Astrocyte of the hippocampus (primary cell): ENCODE data around the gene C3orf49.

ENCODE experiments used
- DNase-seq: peaks from one replicate; pipeline ENCODE4 v3.0.0; 2011; ENCODE audit warnings: low read depth, low spot score

Gene C3orf49

GRCh38 chr3:63819151-63819398 lies at the start of gene C3orf49:
C3orf49 (plus strand) TSS chr3:63819299; CDS start chr3:63819472, 173 bp downstream.
- DNase-seq: no peak

GRCh38 chr3:63774781-63775180 lies 44.3 kb upstream of the C3orf49 start:
- DNase-seq: no peak

- DNase-seq: no peak
Observed at GRCh38 chr3:63779227-63779626, 39.9 kb upstream of the C3orf49 start.

- DNase-seq: peak; percentile 67
Observed at GRCh38 chr3:63791974-63792373, 27.1 kb upstream of the C3orf49 start.

GRCh38 chr3:63795438-63795837 lies 23.7 kb upstream of the C3orf49 start:
- DNase-seq: no peak

- DNase-seq: no peak
Observed at GRCh38 chr3:63798544-63798943, 20.6 kb upstream of the C3orf49 start.

GRCh38 chr3:63798949-63799348 lies 20.1 kb upstream of the C3orf49 start:
- DNase-seq: no peak

- DNase-seq: no peak
Observed at GRCh38 chr3:63800097-63800496, 19.0 kb upstream of the C3orf49 start.

- no peak for DNase-seq
Observed at GRCh38 chr3:63803911-63804310, 15.2 kb upstream of the C3orf49 start.

- DNase-seq: no peak
Observed at GRCh38 chr3:63807961-63808565, 11.0 kb upstream of the C3orf49 start.

GRCh38 chr3:63808633-63809032 lies 10.5 kb upstream of the C3orf49 start:
- no peak for DNase-seq

GRCh38 chr3:63809607-63810006 lies 9.5 kb upstream of the C3orf49 start:
- DNase-seq: no peak

GRCh38 chr3:63814237-63814636 lies 4.9 kb upstream of the C3orf49 start:
- no peak for DNase-seq

- no peak for DNase-seq
Observed at GRCh38 chr3:63817225-63817624, 1.9 kb upstream of the C3orf49 start.

GRCh38 chr3:63818282-63819150 lies 583 bp upstream of the C3orf49 start:
- DNase-seq: peak; percentile 82

GRCh38 chr3:63824309-63824708 lies 5.2 kb downstream of the C3orf49 start:
- DNase-seq: peak; percentile 65

GRCh38 chr3:63830526-63830925 lies 11.4 kb downstream of the C3orf49 start:
- DNase-seq: no peak

- no peak for DNase-seq
Observed at GRCh38 chr3:63832395-63832794, 13.3 kb downstream of the C3orf49 start.

GRCh38 chr3:63841704-63842103 lies 22.6 kb downstream of the C3orf49 start:
- no peak for DNase-seq

- no peak for DNase-seq
Observed at GRCh38 chr3:63842127-63842526, 23.0 kb downstream of the C3orf49 start.

GRCh38 chr3:63845215-63845614 lies 26.1 kb downstream of the C3orf49 start:
- no peak for DNase-seq

- no peak for DNase-seq
Observed at GRCh38 chr3:63847718-63848450, 28.8 kb downstream of the C3orf49 start.

- no peak for DNase-seq
Observed at GRCh38 chr3:63849175-63849574, 30.1 kb downstream of the C3orf49 start.
